HG03575 (cell line): ENCODE results near the gene KRAS.

Experiments
- ATAC-seq: cut with Tn5 transposase; IDR thresholded peaks from one replicate; pipeline ENCODE4 v1.9.1; 2021; ENCODE audit not compliant: unreplicated experiment, insufficient number of reproducible peaks, low FRiP score; ENCODE audit errors: extremely low read depth

The KRAS gene

DNA sequence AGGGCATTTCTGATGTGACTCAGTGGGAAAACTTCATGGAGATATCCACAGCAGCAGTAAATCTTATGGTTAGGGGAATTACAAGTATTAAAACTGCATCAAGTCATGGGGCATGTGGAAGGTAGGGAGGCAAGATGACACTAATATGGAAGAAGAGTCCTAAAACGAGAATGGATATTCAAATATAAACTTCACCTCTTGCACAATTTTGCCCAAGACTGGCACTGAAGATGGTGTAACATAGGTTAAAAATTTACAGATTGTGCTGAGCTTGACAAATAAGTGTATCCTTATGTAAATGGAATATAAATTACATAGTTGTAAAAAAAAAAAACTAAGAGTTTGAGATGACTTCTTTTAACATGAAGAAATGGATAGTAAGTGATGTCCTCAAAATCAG is 42.9 kb downstream of the KRAS start:
- no peak for ATAC-seq

GRCh38 chr12:25207411-25207810 is 43.3 kb downstream of the KRAS start:
- no peak for ATAC-seq

DNA sequence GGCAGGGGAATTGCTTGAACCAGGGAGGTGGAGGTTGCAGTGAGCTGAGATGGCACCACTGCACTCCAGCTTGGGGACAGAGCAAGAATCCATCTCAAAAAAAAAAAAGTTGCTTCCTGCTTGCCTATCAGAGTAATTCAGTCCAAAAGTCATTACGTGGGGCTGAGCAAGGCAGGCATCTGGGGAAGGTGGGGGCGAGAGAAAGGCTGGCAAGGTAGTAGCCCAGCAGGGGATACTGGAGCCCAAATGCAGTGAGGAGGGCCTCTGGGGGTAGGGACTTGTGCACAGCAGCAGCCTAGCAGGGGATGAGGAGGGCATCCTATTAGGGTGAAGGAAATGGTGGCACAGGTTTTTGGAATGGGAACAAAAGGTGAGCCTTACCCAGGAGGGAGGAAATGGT is 48.6 kb downstream of the KRAS start:
- ATAC-seq = no peak

DNA sequence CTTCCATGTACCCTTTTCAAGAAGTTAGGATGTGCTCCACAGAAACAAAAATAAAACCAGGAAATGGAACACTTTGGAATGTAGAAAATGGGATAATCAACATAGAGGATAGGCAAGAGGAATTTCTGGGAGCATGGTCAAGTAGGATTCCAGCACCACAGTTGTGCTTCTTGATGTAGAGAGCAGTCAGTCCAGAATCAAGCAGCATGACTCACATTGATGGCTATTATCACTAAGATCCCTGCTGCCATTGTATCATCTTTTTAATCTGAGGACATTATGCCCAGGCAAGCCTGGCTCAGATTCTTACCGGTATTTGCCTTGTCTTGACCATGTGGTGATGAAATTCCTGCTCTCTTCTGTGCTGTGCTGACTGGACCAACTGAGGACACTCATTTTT is 50.0 kb downstream of the KRAS start:
- no peak for ATAC-seq

DNA sequence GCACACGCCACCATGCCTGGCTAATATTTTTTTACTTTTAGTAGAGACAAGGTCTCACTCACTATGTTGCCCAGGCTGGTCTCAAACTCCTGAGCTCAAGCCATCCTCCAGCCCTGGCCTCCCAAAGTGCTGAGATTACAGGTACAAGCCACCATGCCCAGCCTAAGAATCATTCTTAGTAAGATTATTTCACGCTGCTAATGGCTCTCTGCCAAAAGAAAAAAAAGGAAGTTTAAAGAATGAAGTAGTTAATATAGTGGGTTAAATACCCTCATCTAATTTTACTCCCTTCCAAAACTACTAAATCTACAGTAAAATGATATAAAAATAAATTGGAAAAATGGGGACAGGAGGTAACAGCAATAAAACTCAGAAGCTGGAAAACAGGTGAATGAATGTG is 53.1 kb downstream of the KRAS start:
- no peak for ATAC-seq

DNA sequence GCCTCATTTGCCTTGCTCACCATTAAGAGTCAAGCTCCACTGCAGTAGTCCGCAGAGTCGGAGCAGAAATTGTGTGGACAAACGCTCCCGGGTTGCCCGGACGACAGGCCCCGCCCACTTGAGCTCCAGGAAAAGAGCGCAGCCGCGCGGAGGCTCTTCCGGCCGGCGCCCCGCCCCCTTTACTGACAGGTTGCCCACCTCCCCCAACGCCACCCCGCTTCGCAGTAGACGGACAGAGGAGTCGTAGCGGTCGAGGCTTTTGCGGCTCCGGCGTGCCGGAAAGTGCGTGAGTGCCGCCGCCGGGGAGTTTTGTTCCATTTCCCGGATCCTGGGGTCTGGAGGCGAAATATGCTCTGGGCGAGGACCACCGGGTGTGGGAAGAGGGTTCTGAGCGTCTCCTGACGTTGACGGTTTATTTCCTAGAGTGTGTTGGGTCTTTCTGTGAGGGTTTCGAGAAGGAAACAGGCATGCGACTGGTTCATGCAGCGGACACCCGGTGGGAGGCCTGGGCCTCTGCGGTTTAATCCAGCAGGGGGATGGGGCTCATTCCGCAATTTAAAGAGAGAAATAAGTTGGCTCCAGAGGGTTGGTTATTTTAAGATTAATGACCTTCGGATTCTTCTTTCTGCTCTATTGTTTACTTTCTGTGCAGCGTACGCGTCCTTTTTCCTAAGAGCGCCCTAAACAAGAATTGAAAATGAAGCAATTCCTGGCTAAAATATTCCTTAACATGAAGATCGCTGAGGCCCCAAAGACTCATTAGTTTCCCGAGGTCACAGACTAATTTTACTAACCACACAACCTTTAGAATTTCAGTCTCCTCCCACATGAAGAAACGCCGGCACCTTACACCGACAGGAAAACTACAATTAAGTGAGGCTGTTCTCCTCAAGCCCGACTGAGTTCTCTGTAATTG is 55.4 kb downstream of the KRAS start, which contains the start of the genes DNAI7 and ETFRF1:
Gene DNAI7 (minus strand): TSS at position 105 of the 916 bp plus-strand sequence. CDS start 82 bp downstream, at position 23.
Gene ETFRF1 (plus strand): TSS at position 182 of the 916 bp plus-strand sequence. CDS start 8,720 bp downstream, outside the sequence.
- ATAC-seq = peak; percentile 85

DNA sequence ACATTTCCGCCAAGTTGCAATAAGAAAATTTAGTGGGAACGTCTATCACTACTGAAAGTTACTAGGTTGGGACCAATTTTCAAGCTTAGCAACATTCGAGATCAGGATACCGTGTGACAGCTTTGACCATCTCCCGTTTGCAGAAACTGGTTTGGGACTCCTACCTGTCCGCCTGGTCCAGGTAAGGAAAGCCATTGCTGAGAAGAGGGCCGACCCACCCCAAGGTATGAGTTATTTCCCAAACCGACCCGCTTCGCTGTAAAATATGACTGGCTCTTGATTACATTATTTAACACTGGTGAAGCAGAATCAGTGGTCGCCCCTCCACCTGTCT is 56.0 kb downstream of the KRAS start:
- no peak for ATAC-seq

GRCh38 chr12:25194214-25194613 is 56.5 kb downstream of the KRAS start:
- no peak for ATAC-seq

DNA sequence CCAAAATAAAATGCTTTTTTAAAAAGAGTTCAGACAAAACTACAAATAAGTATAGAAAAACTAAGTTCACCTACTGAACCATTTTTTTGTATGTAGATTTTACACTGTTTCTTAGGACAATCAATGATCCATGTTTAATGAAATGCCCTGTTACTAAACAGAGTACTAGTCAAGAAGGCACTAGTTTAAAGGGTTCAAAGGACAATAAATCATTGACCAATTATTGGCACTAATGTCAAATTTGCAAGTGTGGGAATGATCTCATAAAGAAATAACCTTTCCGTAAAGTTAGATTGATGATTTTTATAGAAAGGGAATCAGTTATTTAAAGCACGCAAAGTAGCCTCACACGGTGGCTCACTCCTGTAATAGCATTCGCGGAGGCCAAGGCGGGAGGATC is 59.9 kb downstream of the KRAS start:
- no peak for ATAC-seq

DNA sequence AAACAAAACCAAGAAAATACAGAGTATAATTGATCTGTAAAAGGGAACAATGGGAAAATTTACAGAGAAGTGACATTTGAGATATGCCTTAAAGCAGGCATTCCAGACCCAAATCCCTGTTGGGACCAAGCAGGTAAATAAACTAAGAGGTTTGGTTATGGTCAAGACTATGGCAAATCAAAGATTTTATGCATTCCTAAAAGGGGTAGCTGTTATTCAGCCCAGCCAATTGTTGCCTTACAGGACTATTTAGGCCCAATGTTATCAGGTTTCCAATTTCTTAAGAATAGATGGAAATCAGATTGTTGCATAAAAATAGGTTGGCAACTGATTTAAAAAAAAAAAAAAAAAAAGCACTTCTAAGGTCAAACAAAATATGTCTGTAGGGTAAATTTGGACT is 61.1 kb downstream of the KRAS start:
- no peak for ATAC-seq

DNA sequence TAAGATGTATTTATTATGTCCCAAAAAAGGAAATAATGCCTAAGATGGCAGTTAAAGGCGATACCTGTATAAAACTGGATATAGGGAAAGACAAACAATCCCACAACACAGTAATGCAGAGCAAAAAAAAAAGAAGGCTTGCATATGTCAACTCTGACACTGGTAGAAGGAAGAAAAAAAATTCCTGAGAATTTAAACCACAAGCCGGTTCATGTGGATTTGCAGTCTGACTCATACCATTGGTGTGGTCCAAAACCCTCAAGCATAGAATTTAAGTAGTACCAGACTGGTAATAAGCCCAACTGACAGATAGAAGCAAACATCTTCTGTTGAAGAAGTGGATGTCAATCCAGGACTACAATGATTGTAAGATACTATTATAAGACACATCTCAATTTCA is 62.9 kb downstream of the KRAS start:
- no peak for ATAC-seq

- ATAC-seq = peak; percentile 61
These were observed 63.8 kb downstream of the KRAS start for GRCh38 chr12:25186788-25187402.

- ATAC-seq = no peak
These were observed 64.5 kb downstream of the KRAS start for GRCh38 chr12:25186038-25186787.

DNA sequence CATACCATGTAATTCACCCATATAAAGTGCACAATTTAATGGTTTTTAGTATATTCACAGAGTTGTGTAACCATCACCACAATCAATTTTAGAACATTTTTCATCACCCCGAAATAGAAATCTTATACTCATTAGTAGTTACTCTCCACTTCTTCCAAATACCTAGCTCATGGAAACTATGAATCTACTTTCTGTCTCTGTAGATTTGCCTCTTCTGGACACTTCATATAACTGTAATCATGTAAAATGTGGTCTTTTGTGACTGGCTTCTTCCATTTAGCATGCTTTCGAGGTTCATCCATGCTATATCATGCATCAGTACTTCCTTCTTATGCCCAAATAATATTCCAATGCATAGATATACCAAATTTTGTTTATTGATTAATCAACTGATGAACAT is 66.6 kb downstream of the KRAS start:
- ATAC-seq = no peak

DNA sequence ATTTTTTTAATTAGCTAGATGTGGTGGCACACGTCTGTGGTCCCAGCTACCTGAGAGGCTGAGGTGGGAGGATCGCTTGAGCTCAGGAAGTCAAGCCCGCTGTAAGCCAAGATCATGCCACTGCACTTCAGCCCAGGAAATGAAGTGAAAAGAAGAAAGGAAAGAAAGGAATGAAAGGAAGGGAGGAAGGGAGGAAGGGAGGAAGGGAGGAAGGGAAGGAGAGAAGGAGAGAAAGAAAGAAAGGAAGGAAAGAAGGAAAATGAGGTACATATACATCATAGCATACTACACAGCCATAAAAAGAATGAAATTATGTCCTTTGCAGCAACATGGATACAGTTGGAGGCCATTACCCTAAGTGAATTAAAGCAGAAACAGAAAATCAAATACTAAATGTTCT is 68.0 kb downstream of the KRAS start:
- no peak for ATAC-seq

- no peak for ATAC-seq
These were observed 87.9 kb downstream of the KRAS start for GRCh38 chr12:25162866-25163265.

DNA sequence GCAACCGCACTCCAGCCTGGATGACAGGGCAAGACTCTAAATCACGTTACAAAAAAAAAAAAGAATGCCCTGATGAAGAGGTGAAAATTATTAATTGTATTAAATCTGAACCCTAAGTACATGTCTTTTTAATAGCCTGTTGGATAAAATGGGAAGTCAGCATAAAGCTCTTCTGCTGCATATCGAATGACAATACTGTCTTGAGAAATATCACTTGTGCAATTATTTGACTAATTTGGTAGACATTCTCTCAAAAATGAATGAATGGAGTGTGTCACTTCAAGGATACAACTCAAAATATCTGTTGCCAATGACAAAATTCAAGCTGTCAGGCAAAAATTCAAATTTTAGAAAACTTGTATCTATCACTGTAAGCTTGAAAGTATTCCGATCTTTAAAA is 94.7 kb downstream of the KRAS start:
- ATAC-seq = no peak

GRCh38 chr12:25155022-25155576 is 95.6 kb downstream of the KRAS start:
- ATAC-seq = no peak
